K562 (cell line): ENCODE results near the gene CCDC18. TPM values are rescaled to one million over a fixed set of nuclear protein-coding genes. Genes with fewer than 3 reads are reported as not detected.

ENCODE experiments used
- ATAC-seq: fragments of 200-7000 bp; cut with Tn5 transposase; 3 replicates; pipeline ENCODE4 v1.9.1; 2020; ENCODE audit warnings: moderate library complexity
- BruUV-seq: library from RNA; stranded (reverse); fragments of 400-500 nt; replicated peaks from 2 replicates; lab custom pipeline; 2021; lab: Mats Ljungman, UMichigan
- CTCF ChIA-PET: fragments of 300-600 bp; formaldehyde crosslinking; extraction: SDS; loops from one replicate; lab custom pipeline; 2021; ENCODE audit warnings: low intra/inter-chr PET ratio; lab: Yijun Ruan, JAX
- POLR2A ChIA-PET: fragments of 300-600, 350-650 bp; sonication (Branson Sonifier 250); formaldehyde crosslinking; extraction: SDS; loops from one replicate; lab custom pipeline; 2021; ENCODE audit warnings: antibody characterized with exemption, inconsistent platforms; lab: Yijun Ruan, JAX
- DNase-seq, 4 experiments: peaks; one replicate each; pipeline versions ENCODE4 v3.0.0 to v3.0.0-alpha.2; 2011 to 2018; ENCODE audit warnings: low spot score in 3 of 4, mixed read lengths in 3 of 4; ENCODE audit errors: extremely low read depth in 1 of 4
- FAIRE-seq: peaks from 2 replicates; lab custom pipeline; 2011; peaks lifted over from hg19 to GRCh38; lab: Jason Lieb, UNC
- H2AFZ ChIP-seq: 2 replicates; pipeline ENCODE4 v1.6.0; 2011; ENCODE audit warnings: low read depth, low read length, control low read depth, inconsistent platforms
- H3K27ac ChIP-seq: fragments of 200-600 bp; 3 replicates; pipeline ENCODE4 v1.8.0; 2011; ENCODE audit warnings: low read depth, mild to moderate bottlenecking, control low read depth, inconsistent platforms, low read length, moderate library complexity, mixed read lengths; ENCODE audit errors: extremely low read depth
- H3K27me3 ChIP-seq, 2 experiments: fragments of 300-600 bp in 1 of 2; 2 replicates in 1 of 2; 3 replicates in 1 of 2; pipeline versions ENCODE4 v1.6.0 to v1.8.0; 2011; ENCODE audit warnings: inconsistent platforms in 2 of 2, low read length in 2 of 2, mild to moderate bottlenecking in 1 of 2, mixed read lengths in 1 of 2, moderate library complexity in 1 of 2; ENCODE audit not compliant: control insufficient read depth in 2 of 2, insufficient read depth in 2 of 2
- H3K36me3 ChIP-seq: fragments of 300-600 bp; 3 replicates; pipeline ENCODE4 v1.8.0; 2011; ENCODE audit warnings: mild to moderate bottlenecking, low read length, inconsistent platforms; ENCODE audit not compliant: control insufficient read depth, insufficient read depth
- H3K4me1 ChIP-seq, 2 experiments: fragments of 200-600 bp in 1 of 2; replicated peaks in 1 of 2; 2 replicates in 1 of 2; 3 replicates in 1 of 2; pipeline versions ENCODE4 v1.5.1 to v1.8.0; 2011; ENCODE audit warnings: inconsistent platforms in 2 of 2, low read length in 2 of 2, mild to moderate bottlenecking in 1 of 2, mixed read lengths in 1 of 2, moderate library complexity in 1 of 2; ENCODE audit not compliant: control insufficient read depth in 2 of 2, insufficient read depth in 2 of 2
- H3K4me2 ChIP-seq: 2 replicates; pipeline ENCODE4 v1.6.1; 2011; ENCODE audit warnings: low read length, control low read depth, inconsistent platforms, mixed read lengths; ENCODE audit not compliant: insufficient read depth
- H3K4me3 ChIP-seq: fragments of 200-600 bp; sonication (generic), shearing (Covaris generic); 2 replicates; pipeline ENCODE4 v1.5.1; 2016; ENCODE audit warnings: control low read depth, inconsistent platforms
- H3K79me2 ChIP-seq: fragments of 200-600 bp; 3 replicates; pipeline ENCODE4 v1.8.0; 2011; ENCODE audit warnings: low read length, inconsistent platforms; ENCODE audit not compliant: control insufficient read depth, insufficient read depth
- H3K9ac ChIP-seq, 2 experiments: 2 replicates each; pipeline versions ENCODE4 v1.6.0 to v1.6.1; 2011; ENCODE audit warnings: low read depth in 2 of 2, low read length in 2 of 2, control low read depth in 1 of 2, inconsistent platforms in 1 of 2, mild to moderate bottlenecking in 1 of 2, mixed read lengths in 1 of 2; ENCODE audit not compliant: insufficient read depth in 1 of 2
- H3K9me1 ChIP-seq: one replicate; pipeline ENCODE4 v1.6.0; 2011; ENCODE audit warnings: inconsistent platforms, mild to moderate bottlenecking, low read length, moderate library complexity; ENCODE audit not compliant: control insufficient read depth, insufficient read depth
- H3K9me3 ChIP-seq: replicated peaks from 2 replicates; pipeline ENCODE4 v1.5.1; 2011; ENCODE audit warnings: low read depth, low read length, inconsistent platforms; ENCODE audit not compliant: control insufficient read depth, insufficient read depth
- H4K20me1 ChIP-seq: replicated peaks from 2 replicates; pipeline ENCODE4 v1.6.1; 2011; ENCODE audit warnings: low read length, inconsistent platforms, mixed read lengths; ENCODE audit not compliant: control insufficient read depth, insufficient read depth
- CEBPB ChIP-seq: fragments of 450-650 bp; IDR thresholded peaks from 2 replicates; pipeline ENCODE4 v1.6.1; 2016; ENCODE audit warnings: missing genetic modification characterization, missing compliant biosample characterization
- ELF2 ChIP-seq: fragments of 250-450 bp; sonication (Bioruptor Pico); IDR thresholded peaks from 2 replicates; pipeline ENCODE4 v1.5.0; 2021; ENCODE audit warnings: mild to moderate bottlenecking
- HNRNPLL ChIP-seq: fragments of 200-400 bp; formaldehyde crosslinking; IDR thresholded peaks from 2 replicates; pipeline ENCODE4 v1.6.1; 2017; ENCODE audit warnings: low read length, low read depth, mild to moderate bottlenecking; ENCODE audit not compliant: poor library complexity, severe bottlenecking
- LARP7 ChIP-seq: fragments of 450-650 bp; IDR thresholded peaks from 2 replicates; pipeline ENCODE4 v1.6.1; 2016
- NR2F6 ChIP-seq: fragments of 450-650 bp; formaldehyde crosslinking; IDR thresholded peaks from 2 replicates; pipeline ENCODE4 v1.4.0; 2020; ENCODE audit warnings: mild to moderate bottlenecking
- PRMT5 ChIP-seq: sonication (generic); formaldehyde crosslinking; IDR thresholded peaks from 2 replicates; pipeline ENCODE4 v1.5.0; 2020; ENCODE audit warnings: missing genetic modification reagents
- TFAM ChIP-seq: fragments of 250-450 bp; sonication (Bioruptor Pico); conservative IDR thresholded peaks from 2 replicates; pipeline ENCODE4 v1.5.0; 2021; ENCODE audit warnings: mild to moderate bottlenecking, moderate library complexity
- ZNF75A ChIP-seq: fragments of 450-650 bp; formaldehyde crosslinking; IDR thresholded peaks from 2 replicates; pipeline ENCODE4 v1.4.0; 2020; ENCODE audit warnings: mild to moderate bottlenecking
- WGBS: fragments of 100-300 bp; shearing (Covaris generic); methylation state at CpG from one replicate; pipeline ENCODE4 v1.1.6; 2016; ENCODE audit warnings: low coverage, mixed read lengths; ENCODE audit not compliant: insufficient coverage; ENCODE audit errors: missing lambda C conversion rate; 5-methylcytosine and 5-hydroxymethylcytosine counted together
- in situ Hi-C: fragments of 300-500 bp; cut with MboI; formaldehyde crosslinking; loops from 4 replicates; pipeline ENCODE4 v1.15.0; 2018; ENCODE audit warnings: inconsistent platforms, mixed read lengths
- intact Hi-C: fragments of 100-400 bp; cut with micrococcal nuclease; formaldehyde crosslinking; loops from 2 replicates; pipeline ENCODE4 v1.14.2; 2022
- polyA plus RNA-seq, 8 experiments: library from polyadenylated mRNA; depleted of rRNA in 4 of 8; stranded (reverse) in 5 of 8; unstranded in 3 of 8; fragments of >200 nt; fragmentation: Nextera tagmentation in 2 of 8; fragmentation: Illumina TruSeq in 1 of 8; extraction: Ambion mirVana in 2 of 8; extraction: Trizol in 1 of 8; gene quantifications; 2 replicates each; pipeline versions ENCODE4 v1.2.1 to v1.2.3, GENCODE V29; 2011 to 2014; ENCODE audit warnings: inconsistent platforms in 1 of 8, missing spikeins in 1 of 8
- total RNA-seq, 7 experiments: library from RNA; depleted of rRNA in 6 of 7; stranded (reverse); fragments of >200 nt in 6 of 7; fragmentation: Illumina TruSeq in 2 of 7; extraction: Trizol in 2 of 7; gene quantifications; 2 replicates each; pipeline versions ENCODE4 v1.2.1 to v1.2.3, GENCODE V29; 2011 to 2021; ENCODE audit warnings: low replicate concordance in 1 of 7
- TF ChIP-seq, protein P1 (sequence below): fragments of 450-650 bp; IDR thresholded peaks from 2 replicates; pipeline ENCODE4 v1.6.1; 2014; ENCODE audit warnings: low read depth, mild to moderate bottlenecking, moderate library complexity, borderline replicate concordance

Gene CCDC18
- total and polyA plus RNA-seq, 9 of the 15 experiments (the other 6 are each of a cell fraction or from before 2014, with no cell fraction given) = 19.5 to 34.2 (median 24.3) TPM

DNA sequence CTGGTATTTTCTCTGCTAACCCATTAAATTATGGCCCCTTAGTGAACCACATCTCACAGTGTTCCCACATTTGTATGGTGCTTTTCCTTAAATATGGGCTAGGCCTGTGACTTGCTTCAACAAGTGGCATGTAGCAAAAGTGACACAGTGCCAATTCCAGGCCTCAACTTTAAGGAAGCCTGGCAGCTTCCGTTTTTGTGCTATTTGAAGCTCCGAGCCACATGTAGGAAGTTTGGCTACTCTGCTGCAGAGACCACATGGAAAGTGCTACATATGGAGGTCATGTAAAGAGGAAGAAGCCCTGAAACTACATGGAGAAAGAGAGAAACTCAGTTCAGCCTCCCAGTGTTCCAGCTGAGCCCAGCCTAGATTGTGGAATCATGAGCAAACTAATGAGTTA lies 136.7 kb downstream of the CCDC18 start:
- no peak overlapping the region for H3K4me3 ChIP-seq
- no TSS peak for BruUV-seq
- POLR2A ChIA-PET = interaction anchor here (0.6 to 1.5 kb wide), 5 partner anchors 10 to 145 kb away, joined by 3 to 4 read pairs (median 3); no protein-coding TSS in a partner anchor
- H3K36me3 ChIP-seq = no peaks in the 10 kb centered on the region
- no peaks in the 10 kb centered on the region for H4K20me1 ChIP-seq
- H2AFZ ChIP-seq = no peak overlapping the region
- H3K9me1 ChIP-seq = no peaks in the 10 kb centered on the region
- TF ChIP-seq NR2F6 (CRISPR knock-in tag) = no peak
- no peak for TF ChIP-seq LARP7
- TF ChIP-seq CEBPB (tag) = no peak
- TF ChIP-seq TFAM (CRISPR knock-in tag) = no peak
- no peak for TF ChIP-seq ELF2 (CRISPR knock-in tag)
- TF ChIP-seq HNRNPLL = no peak
- TF ChIP-seq ZNF75A = no peak
- TF ChIP-seq, protein P1, sequence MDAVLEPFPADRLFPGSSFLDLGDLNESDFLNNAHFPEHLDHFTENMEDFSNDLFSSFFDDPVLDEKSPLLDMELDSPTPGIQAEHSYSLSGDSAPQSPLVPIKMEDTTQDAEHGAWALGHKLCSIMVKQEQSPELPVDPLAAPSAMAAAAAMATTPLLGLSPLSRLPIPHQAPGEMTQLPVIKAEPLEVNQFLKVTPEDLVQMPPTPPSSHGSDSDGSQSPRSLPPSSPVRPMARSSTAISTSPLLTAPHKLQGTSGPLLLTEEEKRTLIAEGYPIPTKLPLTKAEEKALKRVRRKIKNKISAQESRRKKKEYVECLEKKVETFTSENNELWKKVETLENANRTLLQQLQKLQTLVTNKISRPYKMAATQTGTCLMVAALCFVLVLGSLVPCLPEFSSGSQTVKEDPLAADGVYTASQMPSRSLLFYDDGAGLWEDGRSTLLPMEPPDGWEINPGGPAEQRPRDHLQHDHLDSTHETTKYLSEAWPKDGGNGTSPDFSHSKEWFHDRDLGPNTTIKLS = no peak
- no peak for TF ChIP-seq PRMT5 (CRISPR knock-in tag)
- WGBS = 26% methylated on average over 2 of the region's 2 CpGs
- intact Hi-C loops (no loop called here), in situ Hi-C loops (no loop called here)
- ATAC-seq (no peak), FAIRE-seq (no peak), DNase-seq (no peak)
- H3K4me1 ChIP-seq = no peaks in the 10 kb centered on the region
- CTCF ChIA-PET = no interaction called here
- H3K9ac ChIP-seq = no peak overlapping the region
- no peaks in the 10 kb centered on the region for H3K27me3 ChIP-seq
- no peak overlapping the region for H3K4me2 ChIP-seq
- H3K9me3 ChIP-seq = no peaks in the 10 kb centered on the region
- no peak overlapping the region for H3K27ac ChIP-seq
- no peaks in the 10 kb centered on the region for H3K79me2 ChIP-seq
